Mesendoderm (in vitro differentiated cells): ENCODE data around the gene CHST1.

Experiments used
- DNase-seq: peaks from one replicate; pipeline ENCODE4 v3.0.0; 2013
- H2AK5ac ChIP-seq: 2 replicates; pipeline ENCODE4 v1.6.1; 2013; ENCODE audit warnings: low read length, inconsistent platforms
- H2BK120ac ChIP-seq: 2 replicates; pipeline ENCODE4 v1.6.1; 2013; ENCODE audit warnings: low read depth, mild to moderate bottlenecking, low read length, moderate library complexity, mixed read lengths
- H2BK15ac ChIP-seq: replicated peaks from 2 replicates; pipeline ENCODE4 v1.6.1; 2013; ENCODE audit warnings: low read depth, mild to moderate bottlenecking, moderate library complexity
- H2BK5ac ChIP-seq: 2 replicates; pipeline ENCODE4 v1.6.1; 2013; ENCODE audit warnings: low read length, inconsistent platforms
- H3K18ac ChIP-seq: 2 replicates; pipeline ENCODE4 v1.6.1; 2013; ENCODE audit warnings: mild to moderate bottlenecking, low read length, mixed read lengths
- H3K23ac ChIP-seq: one replicate; pipeline ENCODE4 v1.6.1; 2013; ENCODE audit warnings: low read length
- H3K27ac ChIP-seq: 2 replicates; pipeline ENCODE4 v1.5.1; 2013; ENCODE audit warnings: low read depth, mild to moderate bottlenecking, inconsistent platforms, low read length, moderate library complexity
- H3K27me3 ChIP-seq: 2 replicates; pipeline ENCODE4 v1.6.1; 2013; ENCODE audit warnings: low read length, control low read depth, mild to moderate bottlenecking, inconsistent platforms; ENCODE audit not compliant: insufficient read depth, poor library complexity
- H3K36me3 ChIP-seq: 2 replicates; pipeline ENCODE4 v1.6.1; 2013; ENCODE audit warnings: low read length, inconsistent platforms; ENCODE audit not compliant: control insufficient read depth, insufficient read depth
- H3K4ac ChIP-seq: one replicate; pipeline ENCODE4 v1.6.1; 2013; ENCODE audit warnings: low read depth, mild to moderate bottlenecking, low read length, moderate library complexity
- H3K4me1 ChIP-seq: 2 replicates; pipeline ENCODE4 v1.6.1; 2013; ENCODE audit warnings: low read depth, low read length, inconsistent platforms; ENCODE audit not compliant: control insufficient read depth
- H3K4me2 ChIP-seq: 2 replicates; pipeline ENCODE4 v1.6.1; 2013; ENCODE audit warnings: low read length
- H3K4me3 ChIP-seq: 2 replicates; pipeline ENCODE4 v1.5.1; 2013; ENCODE audit warnings: mild to moderate bottlenecking, low read length
- H3K56ac ChIP-seq: one replicate; pipeline ENCODE4 v1.6.1; 2013; ENCODE audit warnings: low read length
- H3K79me1 ChIP-seq: 2 replicates; pipeline ENCODE4 v1.6.1; 2013; ENCODE audit warnings: low read length, inconsistent platforms
- H3K79me2 ChIP-seq: 2 replicates; pipeline ENCODE4 v1.6.1; 2013; ENCODE audit warnings: mild to moderate bottlenecking, low read length; ENCODE audit not compliant: control insufficient read depth, insufficient read depth
- H3K9ac ChIP-seq: 2 replicates; pipeline ENCODE4 v1.6.1; 2013; ENCODE audit warnings: low read length, inconsistent platforms
- H4K5ac ChIP-seq: one replicate; pipeline ENCODE4 v1.6.1; 2013; ENCODE audit warnings: low read length
- H4K8ac ChIP-seq: one replicate; pipeline ENCODE4 v1.6.1; 2013; ENCODE audit warnings: low read depth, mild to moderate bottlenecking, control low read depth, low read length, moderate library complexity
- whole genome bisulfite sequencing: extraction: QIAGEN DNeasy Blood & Tissue Kit; methylation state at CpG from one replicate; pipeline ENCODE4 v1.1.7; 2013; ENCODE audit warnings: low lambda C conversion rate, missing lambda C conversion rate; ENCODE audit not compliant: insufficient coverage; ENCODE audit errors: extremely low coverage; 5-methylcytosine and 5-hydroxymethylcytosine counted together

The CHST1 gene

GRCh38 chr11:45609337-45609736 is 56.1 kb downstream of the CHST1 start:
- H2BK120ac ChIP-seq: no peak overlapping the region
- no peak overlapping the region for H2AK5ac ChIP-seq
- no peak overlapping the region for H3K4me2 ChIP-seq
- H3K79me2 ChIP-seq: no peaks in the 10 kb centered on the region
- H3K9ac ChIP-seq: no peak overlapping the region
- no peak overlapping the region for H3K18ac ChIP-seq
- no peaks in the 10 kb centered on the region for H3K36me3 ChIP-seq
- H3K79me1 ChIP-seq: no peaks in the 10 kb centered on the region
- no peaks in the 10 kb centered on the region for H3K4me1 ChIP-seq
- no peak overlapping the region for H3K4me3 ChIP-seq
- no peak overlapping the region for H3K27ac ChIP-seq
- H2BK5ac ChIP-seq: no peak overlapping the region
- H3K27me3 ChIP-seq: no peaks in the 10 kb centered on the region
- no peak overlapping the region for H2BK15ac ChIP-seq
- H4K8ac ChIP-seq: no peak overlapping the region
- no peak overlapping the region for H3K23ac ChIP-seq
- WGBS: 100% methylated on average over 2 of the region's 3 CpGs
- DNase-seq: no peak
- H4K5ac ChIP-seq: no peak overlapping the region
- no peak overlapping the region for H3K4ac ChIP-seq
- no peak overlapping the region for H3K56ac ChIP-seq

- H2BK120ac ChIP-seq: no peak overlapping the region
- H3K56ac ChIP-seq: no peak overlapping the region
- WGBS: no CpG with 5 or more reads among the region's 5 CpGs
- H3K27ac ChIP-seq: no peak overlapping the region
- no peak overlapping the region for H3K18ac ChIP-seq
- H2BK5ac ChIP-seq: no peak overlapping the region
- H3K4ac ChIP-seq: no peak overlapping the region
- no peak overlapping the region for H3K23ac ChIP-seq
- no peak overlapping the region for H4K5ac ChIP-seq
- H4K8ac ChIP-seq: no peak overlapping the region
- H3K79me1 ChIP-seq: no peaks in the 10 kb centered on the region
- no peak overlapping the region for H3K4me3 ChIP-seq
- no peak overlapping the region for H2BK15ac ChIP-seq
- no peak overlapping the region for H3K4me2 ChIP-seq
- H3K79me2 ChIP-seq: no peaks in the 10 kb centered on the region
- no peak overlapping the region for H3K9ac ChIP-seq
- no peaks in the 10 kb centered on the region for H3K36me3 ChIP-seq
- H3K27me3 ChIP-seq: no peaks in the 10 kb centered on the region
- H3K4me1 ChIP-seq: no peaks in the 10 kb centered on the region
- no peak for DNase-seq
- no peak overlapping the region for H2AK5ac ChIP-seq
Observed at GRCh38 chr11:45607995-45608394, 57.4 kb downstream of the CHST1 start.

- Histone ChIP-seq H3K9ac (no peak overlapping the region), H3K79me2 (no peaks in the 10 kb centered on the region), H3K23ac (no peak overlapping the region), H3K18ac (no peak overlapping the region), H3K4me2 (no peak overlapping the region), H2BK120ac (no peak overlapping the region), H3K27ac (no peak overlapping the region), H2BK5ac (no peak overlapping the region), H3K4me1 (no peaks in the 10 kb centered on the region), H3K36me3 (no peaks in the 10 kb centered on the region), H3K4me3 (no peak overlapping the region), H3K27me3 (no peaks in the 10 kb centered on the region), H2BK15ac (no peak overlapping the region), H4K5ac (no peak overlapping the region), H3K79me1 (no peaks in the 10 kb centered on the region), H2AK5ac (no peak overlapping the region), H4K8ac (no peak overlapping the region), H3K4ac (no peak overlapping the region), H3K56ac (peak overlapping the region; percentile 35)
- peak; percentile 82 for DNase-seq
- WGBS: no CpG with 5 or more reads among the region's 10 CpGs
Observed at GRCh38 chr11:45606514-45607281, 58.7 kb downstream of the CHST1 start.

- H4K5ac ChIP-seq: no peak overlapping the region
- no peak overlapping the region for H2BK15ac ChIP-seq
- no peak overlapping the region for H2BK120ac ChIP-seq
- no peak overlapping the region for H2AK5ac ChIP-seq
- H3K4me3 ChIP-seq: no peak overlapping the region
- H3K27ac ChIP-seq: no peak overlapping the region
- no peaks in the 10 kb centered on the region for H3K79me1 ChIP-seq
- H3K23ac ChIP-seq: no peak overlapping the region
- H3K27me3 ChIP-seq: no peaks in the 10 kb centered on the region
- H3K36me3 ChIP-seq: no peaks in the 10 kb centered on the region
- no peak overlapping the region for H3K4ac ChIP-seq
- H3K79me2 ChIP-seq: no peaks in the 10 kb centered on the region
- no CpG with 5 or more reads among the region's 1 CpG for WGBS
- DNase-seq: no peak
- H2BK5ac ChIP-seq: no peak overlapping the region
- H4K8ac ChIP-seq: no peak overlapping the region
- H3K4me2 ChIP-seq: no peak overlapping the region
- H3K9ac ChIP-seq: no peak overlapping the region
- no peak overlapping the region for H3K56ac ChIP-seq
- H3K18ac ChIP-seq: no peak overlapping the region
- H3K4me1 ChIP-seq: no peaks in the 10 kb centered on the region
Observed at GRCh38 chr11:45605051-45605450, 60.4 kb downstream of the CHST1 start.

GRCh38 chr11:45603946-45604682 is 61.3 kb downstream of the CHST1 start:
- WGBS: no CpG with 5 or more reads among the region's 11 CpGs
- Histone ChIP-seq H3K4ac (no peak overlapping the region), H3K56ac (no peak overlapping the region), H2BK15ac (no peak overlapping the region), H2AK5ac (no peak overlapping the region), H3K79me1 (no peaks in the 10 kb centered on the region), H3K4me3 (no peak overlapping the region), H3K18ac (no peak overlapping the region), H2BK5ac (no peak overlapping the region), H3K36me3 (no peaks in the 10 kb centered on the region), H3K23ac (no peak overlapping the region), H2BK120ac (no peak overlapping the region), H3K4me2 (no peak overlapping the region), H3K4me1 (no peaks in the 10 kb centered on the region), H3K27me3 (no peaks in the 10 kb centered on the region), H4K5ac (no peak overlapping the region), H3K9ac (no peak overlapping the region), H3K27ac (no peak overlapping the region), H3K79me2 (no peaks in the 10 kb centered on the region), H4K8ac (no peak overlapping the region)
- no peak for DNase-seq
